GM19467 (cell line): ENCODE measurements around the gene ARSB.
A peak's percentile ranks its signal among the peaks of the same experiment; 100 is the strongest.
"Not testable (repeated sequence)": the region's sequence is repeated elsewhere in the genome, so short reads cannot be mapped to it uniquely, and the experiment has no call there.

Source experiments
- ATAC-seq: cut with Tn5 transposase; IDR thresholded peaks from one replicate; pipeline ENCODE4 v1.9.1; 2021; ENCODE audit warnings: mild to moderate bottlenecking, moderate library complexity; ENCODE audit not compliant: unreplicated experiment

Gene ARSB

GRCh38 chr5:78997090-78997489, 12.0 kb upstream of the ARSB start:
- ATAC-seq = no peak

GRCh38 chr5:78995521-78996007, 10.5 kb upstream of the ARSB start:
- no peak for ATAC-seq

GRCh38 chr5:78993165-78993564, 8.1 kb upstream of the ARSB start:
- no peak for ATAC-seq

GRCh38 chr5:78992146-78992545, 7.0 kb upstream of the ARSB start:
- no peak for ATAC-seq

- no peak for ATAC-seq
Measured at GRCh38 chr5:78989080-78989479, 4.0 kb upstream of the ARSB start.

GRCh38 chr5:78985725-78986223, 664 bp upstream of the ARSB start:
- ATAC-seq = peak; percentile 44

GRCh38 chr5:78984439-78985115, 533 bp downstream of the ARSB start:
- peak; percentile 46 for ATAC-seq

GRCh38 chr5:78983601-78984438, 1.3 kb downstream of the ARSB start:
- ATAC-seq = no peak

- ATAC-seq = not testable (repeated sequence)
Measured at GRCh38 chr5:78983194-78983593, 1.9 kb downstream of the ARSB start.

- no peak for ATAC-seq
Measured at GRCh38 chr5:78979909-78980308, 5.2 kb downstream of the ARSB start.

GRCh38 chr5:78979117-78979742, 5.9 kb downstream of the ARSB start:
- no peak for ATAC-seq

- ATAC-seq = no peak
Measured at GRCh38 chr5:78975035-78975434, 10.1 kb downstream of the ARSB start.

GRCh38 chr5:78974601-78975000, 10.5 kb downstream of the ARSB start:
- ATAC-seq = no peak

- ATAC-seq = no peak
Measured at GRCh38 chr5:78974011-78974410, 11.1 kb downstream of the ARSB start.

- ATAC-seq = no peak
Measured at GRCh38 chr5:78972654-78973428, 12.3 kb downstream of the ARSB start.

- ATAC-seq = no peak
Measured at GRCh38 chr5:78971998-78972397, 13.1 kb downstream of the ARSB start.

GRCh38 chr5:78968781-78969180, 16.3 kb downstream of the ARSB start:
- ATAC-seq = no peak

GRCh38 chr5:78964889-78965288, 20.2 kb downstream of the ARSB start:
- ATAC-seq = no peak

GRCh38 chr5:78961743-78962142, 23.4 kb downstream of the ARSB start:
- ATAC-seq = no peak

GRCh38 chr5:78959767-78960166, 25.3 kb downstream of the ARSB start:
- no peak for ATAC-seq
